K562 (cell line): ENCODE results near the gene PRR35. TPM values are rescaled to one million over a fixed set of nuclear protein-coding genes. Genes with fewer than 3 reads are reported as not detected.

Experiments
- ATAC-seq: fragments of 200-7000 bp; cut with Tn5 transposase; 3 replicates; pipeline ENCODE4 v1.9.1; 2020; ENCODE audit warnings: moderate library complexity
- BruUV-seq: library from RNA; stranded (reverse); fragments of 400-500 nt; replicated peaks from 2 replicates; lab custom pipeline; 2021; lab: Mats Ljungman, UMichigan
- CTCF ChIA-PET: fragments of 300-600 bp; formaldehyde crosslinking; extraction: SDS; loops from one replicate; lab custom pipeline; 2021; ENCODE audit warnings: low intra/inter-chr PET ratio; lab: Yijun Ruan, JAX
- POLR2A ChIA-PET: fragments of 300-600, 350-650 bp; sonication (Branson Sonifier 250); formaldehyde crosslinking; extraction: SDS; loops from one replicate; lab custom pipeline; 2021; ENCODE audit warnings: antibody characterized with exemption, inconsistent platforms; lab: Yijun Ruan, JAX
- DNase-seq, 4 experiments: peaks; one replicate each; pipeline versions ENCODE4 v3.0.0 to v3.0.0-alpha.2; 2011 to 2018; ENCODE audit warnings: low spot score in 3 of 4, mixed read lengths in 3 of 4; ENCODE audit errors: extremely low read depth in 1 of 4
- FAIRE-seq: peaks from 2 replicates; lab custom pipeline; 2011; peaks lifted over from hg19 to GRCh38; lab: Jason Lieb, UNC
- H2AFZ ChIP-seq: 2 replicates; pipeline ENCODE4 v1.6.0; 2011; ENCODE audit warnings: low read depth, low read length, control low read depth, inconsistent platforms
- H3K27ac ChIP-seq: fragments of 200-600 bp; 3 replicates; pipeline ENCODE4 v1.8.0; 2011; ENCODE audit warnings: low read depth, mild to moderate bottlenecking, control low read depth, inconsistent platforms, low read length, moderate library complexity, mixed read lengths; ENCODE audit errors: extremely low read depth
- H3K27me3 ChIP-seq, 2 experiments: fragments of 300-600 bp in 1 of 2; 2 replicates in 1 of 2; 3 replicates in 1 of 2; pipeline versions ENCODE4 v1.6.0 to v1.8.0; 2011; ENCODE audit warnings: inconsistent platforms in 2 of 2, low read length in 2 of 2, mild to moderate bottlenecking in 1 of 2, mixed read lengths in 1 of 2, moderate library complexity in 1 of 2; ENCODE audit not compliant: control insufficient read depth in 2 of 2, insufficient read depth in 2 of 2
- H3K36me3 ChIP-seq: fragments of 300-600 bp; 3 replicates; pipeline ENCODE4 v1.8.0; 2011; ENCODE audit warnings: mild to moderate bottlenecking, low read length, inconsistent platforms; ENCODE audit not compliant: control insufficient read depth, insufficient read depth
- H3K4me1 ChIP-seq, 2 experiments: fragments of 200-600 bp in 1 of 2; replicated peaks in 1 of 2; 2 replicates in 1 of 2; 3 replicates in 1 of 2; pipeline versions ENCODE4 v1.5.1 to v1.8.0; 2011; ENCODE audit warnings: inconsistent platforms in 2 of 2, low read length in 2 of 2, mild to moderate bottlenecking in 1 of 2, mixed read lengths in 1 of 2, moderate library complexity in 1 of 2; ENCODE audit not compliant: control insufficient read depth in 2 of 2, insufficient read depth in 2 of 2
- H3K4me2 ChIP-seq: 2 replicates; pipeline ENCODE4 v1.6.1; 2011; ENCODE audit warnings: low read length, control low read depth, inconsistent platforms, mixed read lengths; ENCODE audit not compliant: insufficient read depth
- H3K4me3 ChIP-seq: fragments of 200-600 bp; sonication (generic), shearing (Covaris generic); 2 replicates; pipeline ENCODE4 v1.5.1; 2016; ENCODE audit warnings: control low read depth, inconsistent platforms
- H3K79me2 ChIP-seq: fragments of 200-600 bp; 3 replicates; pipeline ENCODE4 v1.8.0; 2011; ENCODE audit warnings: low read length, inconsistent platforms; ENCODE audit not compliant: control insufficient read depth, insufficient read depth
- H3K9ac ChIP-seq, 2 experiments: 2 replicates each; pipeline versions ENCODE4 v1.6.0 to v1.6.1; 2011; ENCODE audit warnings: low read depth in 2 of 2, low read length in 2 of 2, control low read depth in 1 of 2, inconsistent platforms in 1 of 2, mild to moderate bottlenecking in 1 of 2, mixed read lengths in 1 of 2; ENCODE audit not compliant: insufficient read depth in 1 of 2
- H3K9me1 ChIP-seq: one replicate; pipeline ENCODE4 v1.6.0; 2011; ENCODE audit warnings: inconsistent platforms, mild to moderate bottlenecking, low read length, moderate library complexity; ENCODE audit not compliant: control insufficient read depth, insufficient read depth
- H3K9me3 ChIP-seq: replicated peaks from 2 replicates; pipeline ENCODE4 v1.5.1; 2011; ENCODE audit warnings: low read depth, low read length, inconsistent platforms; ENCODE audit not compliant: control insufficient read depth, insufficient read depth
- H4K20me1 ChIP-seq: replicated peaks from 2 replicates; pipeline ENCODE4 v1.6.1; 2011; ENCODE audit warnings: low read length, inconsistent platforms, mixed read lengths; ENCODE audit not compliant: control insufficient read depth, insufficient read depth
- NFIC ChIP-seq: fragments of 450-650 bp; IDR thresholded peaks from 2 replicates; pipeline ENCODE4 v1.6.1; 2017; ENCODE audit warnings: mild to moderate bottlenecking, inconsistent platforms
- TSHZ1 ChIP-seq: fragments of 250-450 bp; sonication (Bioruptor Pico); IDR thresholded peaks from 2 replicates; pipeline ENCODE4 v1.4.0; 2020; ENCODE audit warnings: mild to moderate bottlenecking, moderate library complexity
- WGBS: fragments of 100-300 bp; shearing (Covaris generic); methylation state at CpG from one replicate; pipeline ENCODE4 v1.1.6; 2016; ENCODE audit warnings: low coverage, mixed read lengths; ENCODE audit not compliant: insufficient coverage; ENCODE audit errors: missing lambda C conversion rate; 5-methylcytosine and 5-hydroxymethylcytosine counted together
- in situ Hi-C: fragments of 300-500 bp; cut with MboI; formaldehyde crosslinking; loops from 4 replicates; pipeline ENCODE4 v1.15.0; 2018; ENCODE audit warnings: inconsistent platforms, mixed read lengths
- intact Hi-C: fragments of 100-400 bp; cut with micrococcal nuclease; formaldehyde crosslinking; loops from 2 replicates; pipeline ENCODE4 v1.14.2; 2022
- polyA plus RNA-seq, 8 experiments: library from polyadenylated mRNA; depleted of rRNA in 4 of 8; stranded (reverse) in 5 of 8; unstranded in 3 of 8; fragments of >200 nt; fragmentation: Nextera tagmentation in 2 of 8; fragmentation: Illumina TruSeq in 1 of 8; extraction: Ambion mirVana in 2 of 8; extraction: Trizol in 1 of 8; gene quantifications; 2 replicates each; pipeline versions ENCODE4 v1.2.1 to v1.2.3, GENCODE V29; 2011 to 2014; ENCODE audit warnings: inconsistent platforms in 1 of 8, missing spikeins in 1 of 8
- total RNA-seq, 7 experiments: library from RNA; depleted of rRNA in 6 of 7; stranded (reverse); fragments of >200 nt in 6 of 7; fragmentation: Illumina TruSeq in 2 of 7; extraction: Trizol in 2 of 7; gene quantifications; 2 replicates each; pipeline versions ENCODE4 v1.2.1 to v1.2.3, GENCODE V29; 2011 to 2021; ENCODE audit warnings: low replicate concordance in 1 of 7

PRR35 gene
- total and polyA plus RNA-seq, 9 of the 15 experiments (the other 6 are each of a cell fraction or from before 2014, with no cell fraction given): 0.17 to 0.45 (median 0.21) TPM; not detected in 5

- no TSS peak for BruUV-seq
- no peak for FAIRE-seq
- 54% methylated on average over 20 of the region's 23 CpGs for WGBS
Measured at GRCh38 chr16:522320-523096, 37.7 kb upstream of the PRR35 start.

More at GRCh38 chr16:522320-523096, 37.7 kb upstream of the PRR35 start:
- peaks cover 16 to 79% of the 10 kb centered on the region in 2 experiments; a peak in 4 of 5 replicates for H3K4me1 ChIP-seq
- DNase-seq: no peak
- no peaks in the 10 kb centered on the region for H3K27me3 ChIP-seq
- intact Hi-C loops: no loop called here
- H3K27ac ChIP-seq: no peak overlapping the region
- H3K4me2 ChIP-seq: no peak overlapping the region
- no peaks in the 10 kb centered on the region for H3K9me1 ChIP-seq
- peak overlapping the region in 1 of 2 experiments; percentile 74; a peak in 2 of 4 replicates for H3K9ac ChIP-seq
- no peak overlapping the region for H2AFZ ChIP-seq
- ChIA-PET CTCF (no interaction called here), POLR2A (no interaction called here)
- H3K9me3 ChIP-seq: no peaks in the 10 kb centered on the region
- TF ChIP-seq TSHZ1 (CRISPR knock-in tag) (no peak), NFIC (peak; percentile 57)
- TF ChIP-seq, all 486 proteins: peak for 1
- no peak overlapping the region for H3K4me3 ChIP-seq
- no peak for ATAC-seq
- peaks cover 27% of the 10 kb centered on the region for H3K79me2 ChIP-seq
- peaks cover 3% of the 10 kb centered on the region; the same call in 1 of the 2 replicates for H4K20me1 ChIP-seq
- peaks cover 11% of the 10 kb centered on the region; the same call in 2 of the 3 replicates for H3K36me3 ChIP-seq
- in situ Hi-C loops: no loop called here
